OCI-LY1 (cell line): ENCODE measurements around the gene GLYATL1.

Experiments used
- EZH2 ChIP-seq: fragments of 200-600 bp; sonication (generic), shearing (Covaris generic); IDR thresholded peaks from 2 replicates; pipeline ENCODE4 v1.8.0; 2017; ENCODE audit warnings: borderline replicate concordance, mixed run types, mild to moderate bottlenecking, antibody characterized with exemption, low read length, moderate library complexity, mixed read lengths
- TF ChIP-seq, protein P1 (sequence below): fragments of 200-600 bp; sonication (generic), shearing (Covaris generic); IDR thresholded peaks from 2 replicates; pipeline ENCODE4 v1.5.1; 2017; ENCODE audit warnings: mild to moderate bottlenecking, antibody characterized with exemption, low read length, moderate library complexity, mixed read lengths

DNA sequence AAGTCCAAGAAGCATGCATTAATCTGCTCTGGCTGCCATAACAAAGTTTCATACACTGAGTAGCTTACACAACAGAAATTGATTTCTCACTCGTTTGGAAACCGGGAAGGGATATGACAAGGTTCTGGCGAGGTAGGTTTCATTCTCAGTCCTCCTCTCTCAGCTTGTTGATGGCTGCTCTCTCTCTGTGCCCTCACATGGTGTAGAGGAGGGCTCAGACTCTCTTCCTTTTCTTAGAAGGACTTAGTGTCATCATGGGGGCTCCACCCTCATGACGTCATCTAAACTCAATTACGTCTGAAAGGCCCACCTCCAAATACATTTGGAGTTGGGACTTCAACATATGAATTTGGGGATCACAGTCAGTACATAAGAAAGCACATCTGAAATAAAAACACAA, 18.6 kb downstream of the GLYATL1 start:
- TF ChIP-seq, protein P1, sequence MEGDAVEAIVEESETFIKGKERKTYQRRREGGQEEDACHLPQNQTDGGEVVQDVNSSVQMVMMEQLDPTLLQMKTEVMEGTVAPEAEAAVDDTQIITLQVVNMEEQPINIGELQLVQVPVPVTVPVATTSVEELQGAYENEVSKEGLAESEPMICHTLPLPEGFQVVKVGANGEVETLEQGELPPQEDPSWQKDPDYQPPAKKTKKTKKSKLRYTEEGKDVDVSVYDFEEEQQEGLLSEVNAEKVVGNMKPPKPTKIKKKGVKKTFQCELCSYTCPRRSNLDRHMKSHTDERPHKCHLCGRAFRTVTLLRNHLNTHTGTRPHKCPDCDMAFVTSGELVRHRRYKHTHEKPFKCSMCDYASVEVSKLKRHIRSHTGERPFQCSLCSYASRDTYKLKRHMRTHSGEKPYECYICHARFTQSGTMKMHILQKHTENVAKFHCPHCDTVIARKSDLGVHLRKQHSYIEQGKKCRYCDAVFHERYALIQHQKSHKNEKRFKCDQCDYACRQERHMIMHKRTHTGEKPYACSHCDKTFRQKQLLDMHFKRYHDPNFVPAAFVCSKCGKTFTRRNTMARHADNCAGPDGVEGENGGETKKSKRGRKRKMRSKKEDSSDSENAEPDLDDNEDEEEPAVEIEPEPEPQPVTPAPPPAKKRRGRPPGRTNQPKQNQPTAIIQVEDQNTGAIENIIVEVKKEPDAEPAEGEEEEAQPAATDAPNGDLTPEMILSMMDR: no peak
- TF ChIP-seq EZH2: no peak
